COLO829 (cell line): ENCODE data around the gene MTARC2.
A peak's percentile ranks its signal among the peaks of the same experiment; 100 is the strongest.
"Not testable (repeated sequence)": the region's sequence is repeated elsewhere in the genome, so short reads cannot be mapped to it uniquely, and the experiment has no call there.

ENCODE experiments used
- DNase-seq: peaks from one replicate; pipeline ENCODE4 v3.0.0; 2012; ENCODE audit warnings: low spot score

The MTARC2 gene

DNA sequence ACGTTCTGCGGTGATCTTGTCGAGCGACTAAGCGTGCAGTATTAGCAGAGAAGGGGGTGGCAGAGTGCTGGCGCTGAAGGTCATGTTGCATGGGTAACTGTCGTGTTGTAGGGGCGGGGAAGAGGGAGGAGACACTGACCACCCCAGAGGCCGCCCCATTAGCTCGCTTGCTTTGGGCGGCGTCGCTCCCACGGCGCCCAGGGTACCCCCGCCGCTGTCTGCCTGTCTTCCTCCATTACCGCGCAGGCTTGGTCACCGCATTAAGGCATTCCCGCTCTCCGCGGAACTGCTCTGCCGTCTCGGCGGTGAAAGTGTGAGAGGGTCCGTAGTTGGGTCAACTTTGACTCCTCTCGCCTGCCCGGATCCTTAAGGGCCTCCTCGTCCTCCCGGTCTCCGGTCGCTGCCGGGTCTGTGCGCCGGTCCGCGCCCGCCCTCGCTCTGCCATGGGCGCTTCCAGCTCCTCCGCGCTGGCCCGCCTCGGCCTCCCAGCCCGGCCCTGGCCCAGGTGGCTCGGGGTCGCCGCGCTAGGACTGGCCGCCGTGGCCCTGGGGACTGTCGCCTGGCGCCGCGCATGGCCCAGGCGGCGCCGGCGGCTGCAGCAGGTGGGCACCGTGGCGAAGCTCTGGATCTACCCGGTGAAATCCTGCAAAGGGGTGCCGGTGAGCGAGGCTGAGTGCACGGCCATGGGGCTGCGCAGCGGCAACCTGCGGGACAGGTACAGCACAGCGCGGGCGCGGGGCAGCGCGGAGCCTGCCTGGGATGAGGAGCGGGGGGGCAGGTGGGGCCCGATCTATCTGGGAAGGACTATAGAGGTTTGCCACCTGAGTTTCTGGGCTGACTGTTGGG lies at the start of gene MTARC2:
Gene MTARC2, plus strand, starts transcription at position 234 of the 846 bp plus-strand sequence. Its CDS starts 210 bp downstream, at position 444.
- no peak for DNase-seq

DNA sequence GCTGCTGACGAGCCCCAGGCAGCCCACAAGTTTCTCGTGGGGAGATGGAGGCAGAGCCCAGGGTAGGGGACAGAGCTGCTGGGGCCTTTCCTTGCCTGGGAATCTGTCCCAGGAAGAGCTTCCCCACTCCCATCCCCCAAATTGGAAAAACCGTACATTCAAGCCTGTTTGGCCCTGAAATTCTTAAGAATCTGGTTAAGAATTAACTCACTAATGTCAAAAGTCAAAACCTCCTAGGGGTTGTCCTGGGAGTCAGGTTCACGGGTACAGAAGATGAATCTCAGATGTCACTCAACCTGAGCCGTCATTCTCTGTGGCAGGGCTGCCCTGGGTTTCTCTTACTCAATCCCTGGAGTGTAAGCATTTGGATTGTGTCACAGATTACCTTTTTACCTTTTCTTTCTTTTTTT lies 49.5 kb upstream of the MTARC2 start:
- DNase-seq = no peak

DNA sequence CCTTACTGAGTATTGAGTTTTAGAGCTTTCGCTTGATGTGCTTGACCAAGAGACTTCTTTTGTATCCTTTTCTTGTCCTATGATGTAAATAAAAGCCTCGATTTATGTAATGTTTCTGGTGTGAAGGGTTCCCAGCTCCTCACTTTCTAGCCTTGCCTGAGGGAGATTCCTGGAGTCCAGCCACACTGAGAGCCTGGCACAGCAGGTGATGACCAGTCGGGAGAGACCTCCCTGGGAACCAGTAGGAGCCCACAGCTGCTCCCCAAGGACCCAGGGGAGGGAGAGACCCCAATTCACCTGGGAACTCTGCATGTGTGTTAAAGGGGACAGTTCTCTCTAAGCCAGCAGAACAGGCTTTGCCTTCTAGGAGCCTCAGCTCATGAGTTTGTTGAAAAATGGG lies 49.1 kb upstream of the MTARC2 start:
- DNase-seq = no peak

DNA sequence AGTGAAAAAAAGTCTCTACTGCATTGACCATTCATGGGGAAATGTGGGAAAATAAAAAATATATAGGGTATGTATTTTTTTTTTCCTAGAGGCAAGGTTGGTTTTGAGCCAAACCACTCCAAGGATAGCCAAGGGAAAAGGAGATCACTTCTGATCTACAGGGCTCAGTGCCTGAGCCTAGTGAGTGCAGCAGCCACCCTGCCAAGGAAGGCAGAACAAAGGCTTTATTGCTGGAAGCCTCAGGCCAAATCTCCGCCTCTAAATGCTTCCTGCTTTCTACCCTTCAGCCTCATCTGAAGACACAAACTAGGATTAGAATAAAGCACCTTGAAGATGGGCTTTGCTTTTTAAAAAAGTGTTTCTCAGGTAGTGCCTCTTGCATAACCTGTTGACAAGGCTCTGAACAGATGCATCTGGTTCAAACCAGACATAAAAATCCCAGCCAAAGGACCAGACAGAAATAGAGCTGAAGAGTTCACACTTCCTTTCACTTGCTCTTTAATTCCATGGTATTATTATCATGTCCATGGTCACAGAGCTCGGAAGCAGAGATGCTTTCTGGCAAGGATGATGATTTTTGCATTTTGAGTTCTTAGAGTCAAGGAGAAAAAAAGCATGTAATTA lies 47.5 kb upstream of the MTARC2 start:
- peak; percentile 91 for DNase-seq

DNA sequence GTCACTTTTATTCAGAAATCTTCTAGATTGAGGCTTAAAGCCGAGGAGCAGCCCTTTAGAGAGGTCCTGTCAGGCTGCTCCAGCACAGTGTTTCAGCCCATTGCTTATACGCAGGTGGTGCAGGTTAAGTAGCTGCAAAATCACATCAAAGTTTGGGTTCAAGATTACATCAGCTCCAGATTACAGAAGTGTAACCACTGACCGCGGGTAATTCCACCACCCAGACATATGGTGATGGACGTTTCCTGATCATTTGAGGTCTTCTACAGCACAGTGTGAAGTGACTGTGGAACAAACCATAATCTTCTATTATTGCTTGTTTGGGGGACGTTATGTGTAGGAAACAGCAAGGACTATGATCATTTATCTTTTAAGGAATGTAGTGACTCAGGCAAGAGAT lies 46.1 kb upstream of the MTARC2 start:
- no peak for DNase-seq

DNA sequence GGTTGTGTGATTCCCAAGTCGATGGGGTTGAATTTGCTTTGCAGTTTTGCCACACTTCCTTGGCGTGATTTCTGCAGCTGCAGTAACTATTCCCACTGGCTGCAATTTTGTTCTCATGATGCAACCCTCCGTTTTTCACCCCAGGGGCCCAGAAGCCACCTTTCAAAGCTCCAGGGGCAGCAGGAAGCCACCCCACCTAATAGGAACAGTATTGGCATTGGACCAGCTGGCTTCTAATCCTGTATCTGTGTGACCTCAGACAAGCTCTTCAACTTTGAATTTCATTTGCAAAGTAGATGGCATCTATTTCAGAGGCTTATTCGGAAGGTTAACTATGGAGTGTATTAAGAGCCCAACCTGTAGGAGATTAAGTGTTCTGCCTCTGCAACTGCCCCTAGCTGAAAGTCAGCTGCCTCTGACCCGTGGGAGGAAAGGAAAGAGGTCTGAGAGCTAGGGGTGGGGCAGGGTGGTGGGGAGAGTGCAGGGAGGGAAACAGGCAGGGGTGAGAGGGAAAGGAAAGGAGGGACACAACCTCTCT lies 45.3 kb upstream of the MTARC2 start:
- DNase-seq = no peak

DNA sequence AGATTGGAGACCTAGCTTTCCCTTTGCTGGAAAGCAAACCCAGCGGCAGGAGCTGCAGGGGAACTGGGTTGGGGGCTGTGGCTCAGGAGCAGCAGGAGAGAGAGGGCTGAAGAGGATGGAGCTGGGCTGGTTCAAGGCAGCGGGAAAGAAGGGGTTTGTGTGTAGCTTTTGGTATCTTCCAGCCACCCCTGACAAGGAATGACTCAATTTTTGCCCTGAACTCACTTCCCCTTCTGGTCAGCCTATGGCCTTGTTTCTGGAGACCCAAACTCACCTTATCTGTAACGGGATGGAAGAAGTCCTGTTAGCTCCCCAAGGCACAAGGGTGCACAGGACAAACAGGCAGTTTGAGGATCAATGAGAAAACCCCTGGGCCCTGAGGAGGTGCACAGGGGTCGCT lies 44.8 kb upstream of the MTARC2 start:
- no peak for DNase-seq

DNA sequence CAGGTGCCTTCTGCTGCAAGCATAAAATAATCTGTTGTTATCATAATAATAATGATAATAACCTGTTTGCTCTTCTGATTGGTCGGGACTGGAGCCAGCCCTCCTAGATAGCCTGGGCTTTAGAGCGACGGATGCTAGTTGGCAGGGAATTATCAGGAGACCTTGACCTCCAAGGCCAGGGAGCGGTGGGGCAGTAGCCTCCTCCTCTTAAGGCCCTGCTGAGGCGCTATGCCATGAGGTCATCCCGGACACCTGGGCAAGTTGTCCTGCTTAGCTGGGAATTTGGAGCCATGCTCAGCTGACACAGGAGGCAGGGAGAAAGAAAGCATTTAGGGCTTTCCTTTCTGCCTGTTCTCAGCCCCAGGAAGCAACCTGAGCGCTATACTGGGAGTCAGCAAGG lies 42.3 kb upstream of the MTARC2 start:
- no peak for DNase-seq

DNA sequence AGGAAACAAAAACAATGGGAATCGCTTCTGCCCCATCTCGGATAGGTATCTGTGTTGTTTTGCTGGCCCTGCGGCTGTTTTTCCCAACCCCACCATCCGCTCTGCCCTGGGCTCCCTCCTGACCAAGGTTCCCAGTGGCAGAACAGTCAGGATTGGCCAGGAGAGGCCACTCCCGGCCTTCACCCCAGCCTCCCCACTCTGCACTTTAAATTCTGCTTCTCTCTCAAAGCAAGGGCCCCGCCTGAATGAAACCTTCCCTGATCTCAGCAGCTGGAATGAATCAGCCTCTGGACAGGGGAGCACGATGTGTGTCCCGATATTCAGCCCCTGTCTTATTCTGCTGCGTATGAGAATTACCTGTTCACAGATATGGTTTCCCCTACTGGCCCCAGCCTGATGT lies 41.6 kb upstream of the MTARC2 start:
- no peak for DNase-seq

DNA sequence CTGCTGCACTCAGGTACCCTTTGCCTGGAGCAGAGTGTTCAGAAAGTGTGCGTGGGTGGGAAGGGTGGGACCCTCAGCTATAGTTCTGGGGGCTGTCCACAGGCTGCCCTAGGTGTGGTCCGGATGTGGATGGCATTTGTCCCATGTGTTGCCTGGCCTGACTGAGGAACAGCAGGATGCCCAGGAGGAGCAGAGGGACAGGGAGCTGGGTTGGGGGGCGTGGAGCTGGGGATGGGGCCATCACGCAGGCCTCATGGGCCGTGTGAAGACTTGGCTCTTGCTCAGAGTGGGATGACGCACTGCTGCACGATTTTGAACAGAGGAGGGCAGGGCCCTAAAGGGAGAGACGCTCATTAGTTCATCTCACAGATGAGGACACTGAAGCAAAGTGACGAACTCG lies 41.0 kb upstream of the MTARC2 start:
- DNase-seq = no peak

DNA sequence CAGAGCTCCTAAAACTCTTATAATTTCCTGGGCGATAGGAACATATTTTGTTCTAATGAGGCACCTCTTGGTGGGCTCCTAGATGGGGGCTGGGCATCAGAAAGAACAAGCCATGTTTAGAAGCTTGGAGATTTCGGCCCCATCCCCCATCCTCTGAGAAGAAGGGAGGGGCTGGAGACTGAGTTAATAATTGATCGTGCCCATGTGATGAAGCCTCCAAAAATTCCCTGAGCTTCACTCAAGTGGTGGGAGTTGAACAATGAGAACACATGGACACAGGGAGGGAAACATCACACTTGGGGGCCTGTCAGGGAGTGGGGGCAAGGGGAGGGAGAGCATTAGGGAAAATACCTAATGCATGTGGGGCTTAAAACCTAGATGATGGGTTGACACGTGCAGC lies 39.9 kb upstream of the MTARC2 start:
- no peak for DNase-seq

DNA sequence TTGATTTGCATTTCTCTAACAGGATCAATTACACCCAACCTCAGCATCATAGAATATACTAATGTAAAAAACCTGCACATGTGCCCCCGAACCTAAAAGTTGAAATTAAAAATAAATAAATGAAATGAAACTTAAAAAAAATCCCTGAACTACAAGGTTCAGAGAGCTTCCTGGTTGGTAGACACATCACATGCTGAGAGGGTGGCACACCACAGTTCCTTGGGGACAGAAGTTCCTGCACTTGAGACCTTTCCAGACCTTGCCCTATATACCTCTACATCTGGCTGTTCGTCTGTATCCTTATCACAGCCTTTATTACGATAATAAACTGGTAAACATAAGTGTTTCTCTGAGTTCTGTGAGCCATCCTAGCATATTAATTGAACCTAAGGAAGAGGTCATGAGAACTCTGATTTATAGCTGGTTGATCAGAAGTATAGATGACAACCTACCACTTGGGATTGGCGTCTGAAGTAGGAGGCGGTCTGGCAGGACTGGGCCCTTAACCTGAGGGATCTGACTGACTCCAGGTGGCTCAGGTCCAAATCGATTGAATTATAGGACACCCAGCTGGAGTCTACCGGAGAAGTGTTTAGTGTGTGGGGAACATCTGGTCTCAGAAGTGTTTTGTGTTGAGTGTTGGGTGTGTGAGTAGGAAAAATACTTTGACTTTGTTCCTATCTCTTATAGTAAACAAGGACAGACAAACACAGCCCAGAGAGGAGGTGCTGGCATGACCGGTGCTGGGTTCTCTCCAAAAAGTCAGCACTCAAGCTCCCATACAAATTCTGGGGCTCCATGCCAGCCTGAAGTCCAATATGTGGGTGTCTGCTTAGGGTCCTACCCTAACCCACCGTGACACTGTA lies 39.0 kb upstream of the MTARC2 start:
- no peak for DNase-seq

DNA sequence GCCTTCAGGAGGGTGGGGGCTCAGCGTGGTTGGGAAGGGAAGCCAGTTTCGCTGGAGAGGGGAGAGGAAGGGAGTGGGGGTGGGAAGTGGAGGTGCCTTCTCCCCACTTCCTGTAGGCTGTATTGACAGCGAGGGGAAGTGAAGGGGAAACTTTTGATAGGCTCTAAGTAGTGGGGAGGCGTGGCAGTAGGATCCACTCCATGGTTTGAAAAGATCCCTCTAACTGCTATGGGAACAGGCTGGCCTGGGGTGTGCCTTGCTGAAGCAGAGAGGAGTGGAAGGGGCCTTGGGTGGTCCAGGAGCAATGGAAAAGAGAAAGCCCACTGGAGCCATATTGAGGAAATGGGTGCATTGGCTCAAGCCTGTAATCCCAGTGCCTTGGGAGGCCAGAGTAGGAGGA lies 37.8 kb upstream of the MTARC2 start:
- no peak for DNase-seq

DNA sequence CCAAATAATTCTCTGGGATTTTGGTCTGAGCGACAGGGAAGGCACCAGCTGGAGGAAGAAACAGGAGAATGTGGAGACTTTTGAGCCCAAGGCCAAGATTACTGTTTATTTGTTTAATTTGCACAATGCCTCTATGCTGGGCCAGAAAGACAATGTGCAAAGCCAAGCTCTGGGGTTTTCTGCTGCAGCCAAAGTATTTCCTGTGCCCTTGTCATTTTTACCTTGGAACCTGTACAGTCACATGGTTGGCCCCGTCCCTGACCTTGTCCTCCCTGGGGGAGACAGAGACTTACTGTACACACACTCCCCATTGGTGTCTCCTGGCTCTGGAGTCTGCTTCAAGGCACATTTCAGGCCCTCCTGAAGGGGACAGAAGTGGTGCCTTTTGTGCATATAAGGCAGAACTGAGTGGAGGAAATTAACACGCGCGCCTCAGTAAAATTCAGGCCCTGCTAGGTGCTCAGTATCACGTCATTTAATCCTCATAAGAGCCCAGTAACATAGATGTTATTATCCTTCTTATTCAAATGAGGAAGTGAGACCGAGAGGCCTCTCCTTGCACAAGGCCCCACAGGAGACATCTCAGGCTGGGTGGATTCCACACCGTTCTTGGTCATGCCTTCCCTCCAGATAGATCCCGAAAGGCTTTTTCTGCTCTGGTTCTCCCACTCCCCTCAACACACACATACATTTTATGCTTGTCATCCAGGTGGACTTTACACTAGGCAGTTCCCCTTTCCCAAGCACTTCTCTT lies 36.9 kb upstream of the MTARC2 start:
- DNase-seq = no peak

DNA sequence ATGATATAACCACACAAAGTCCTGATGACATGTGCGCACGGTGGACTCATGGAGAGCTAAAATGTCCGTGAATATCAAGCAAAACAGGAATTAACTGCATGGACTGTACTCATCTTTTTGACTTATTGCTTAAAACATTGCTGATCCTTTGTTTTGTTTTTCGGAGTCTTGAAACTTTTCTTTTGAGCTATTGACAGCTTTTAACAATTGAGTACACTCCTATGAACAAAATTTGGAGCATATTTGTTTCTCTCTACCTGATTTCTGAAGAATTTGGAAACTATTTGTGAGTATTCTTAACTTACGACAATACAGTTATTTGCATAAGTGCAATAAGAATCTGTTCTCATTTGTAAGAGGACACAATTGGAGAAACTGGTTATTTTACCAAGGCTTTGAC lies 32.1 kb upstream of the MTARC2 start:
- not testable (repeated sequence) for DNase-seq

DNA sequence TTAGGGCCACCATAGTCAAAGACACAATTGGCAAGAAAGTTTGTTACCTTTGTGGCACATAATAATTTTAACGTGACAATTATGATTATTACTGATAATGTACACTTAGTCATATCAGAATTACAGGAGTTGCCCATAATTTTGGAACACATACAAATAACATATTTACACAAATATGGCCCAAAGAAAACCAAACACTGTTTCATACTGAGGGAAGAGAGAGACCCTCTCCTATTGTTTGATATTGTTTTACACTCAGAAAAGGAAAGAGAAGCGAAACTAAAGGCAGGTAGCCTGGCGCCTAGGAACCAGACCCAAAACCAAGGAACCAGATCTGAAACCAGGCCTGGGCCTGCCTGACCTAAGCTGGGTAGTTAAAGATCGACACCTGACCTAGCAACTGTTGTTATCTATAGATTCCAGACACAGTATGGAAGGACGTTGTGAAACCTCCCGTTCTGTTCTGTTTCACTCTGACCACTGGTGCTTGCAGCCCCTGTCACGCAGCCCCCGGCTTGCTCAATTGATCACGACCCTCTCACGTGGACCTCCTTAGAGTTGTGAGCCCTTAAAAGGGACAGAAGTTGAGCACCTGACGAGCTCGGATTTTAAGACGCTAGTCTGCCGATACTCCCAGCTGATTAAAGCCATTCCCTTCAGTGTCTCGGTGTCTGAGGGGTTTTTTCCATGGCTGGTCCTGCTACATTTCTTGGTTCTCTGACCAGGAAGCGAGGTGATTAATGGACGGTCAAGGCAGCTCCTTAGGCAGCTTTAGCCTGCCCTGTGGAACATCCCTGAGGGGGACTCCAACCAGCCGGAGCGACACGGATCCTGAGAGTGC lies 30.1 kb upstream of the MTARC2 start:
- no peak for DNase-seq

DNA sequence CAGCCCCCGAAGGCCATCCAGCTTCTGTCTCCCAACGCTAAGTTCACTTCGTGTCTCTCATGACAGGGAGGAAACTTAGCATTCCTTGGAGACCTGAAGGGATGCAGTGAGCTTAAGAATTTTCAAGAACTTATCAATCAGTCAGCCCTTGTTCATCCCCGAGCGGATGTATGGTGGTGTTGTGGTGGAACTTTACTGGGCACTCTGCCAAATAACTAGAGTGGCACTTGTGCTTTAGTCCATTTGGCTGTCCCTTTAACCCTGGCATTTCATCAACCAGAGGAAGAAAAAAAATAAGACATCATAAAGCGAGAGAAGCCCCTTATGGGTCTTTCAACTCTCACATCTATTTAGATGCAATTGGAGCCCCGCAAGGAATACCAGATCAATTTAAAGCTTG lies 26.9 kb upstream of the MTARC2 start:
- not testable (repeated sequence) for DNase-seq

DNA sequence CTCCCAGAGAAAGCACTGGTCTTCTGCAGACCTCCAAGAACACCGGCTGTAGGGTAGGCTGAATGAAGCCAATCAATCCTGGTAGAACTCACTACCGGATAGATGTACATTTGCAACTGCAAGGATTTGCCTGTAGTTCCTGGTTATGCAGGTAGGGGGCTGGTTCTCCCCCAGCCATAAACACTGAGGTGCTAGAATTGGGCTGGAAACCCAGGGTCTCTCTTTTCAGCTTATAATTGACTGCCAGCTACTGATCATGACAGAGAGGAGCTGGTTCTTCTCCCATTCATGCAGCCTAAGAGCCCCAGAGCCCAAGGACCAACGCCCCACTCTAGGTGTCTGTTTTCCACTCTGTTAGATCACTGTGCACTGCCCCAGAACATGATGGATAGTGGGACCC lies 21.5 kb upstream of the MTARC2 start:
- no peak for DNase-seq

DNA sequence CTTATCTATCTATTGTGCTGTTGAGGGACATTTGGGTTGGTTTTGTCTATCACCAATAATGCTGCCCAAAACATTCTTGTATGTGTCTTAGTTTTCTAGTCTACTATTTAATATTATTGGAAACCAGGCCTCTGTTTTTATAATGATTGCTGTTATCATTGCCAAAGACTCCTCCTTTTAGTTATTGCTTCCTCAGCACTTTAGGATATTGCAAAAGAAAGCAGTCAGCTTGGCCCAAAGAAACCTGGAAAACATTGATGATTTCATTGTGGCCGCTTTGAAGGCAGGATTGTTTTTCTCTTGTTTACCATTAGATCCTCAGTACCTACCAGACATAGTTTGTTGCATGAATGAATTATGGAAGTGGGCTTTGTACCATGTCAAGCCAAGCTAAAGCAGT lies 20.6 kb upstream of the MTARC2 start:
- DNase-seq = no peak

DNA sequence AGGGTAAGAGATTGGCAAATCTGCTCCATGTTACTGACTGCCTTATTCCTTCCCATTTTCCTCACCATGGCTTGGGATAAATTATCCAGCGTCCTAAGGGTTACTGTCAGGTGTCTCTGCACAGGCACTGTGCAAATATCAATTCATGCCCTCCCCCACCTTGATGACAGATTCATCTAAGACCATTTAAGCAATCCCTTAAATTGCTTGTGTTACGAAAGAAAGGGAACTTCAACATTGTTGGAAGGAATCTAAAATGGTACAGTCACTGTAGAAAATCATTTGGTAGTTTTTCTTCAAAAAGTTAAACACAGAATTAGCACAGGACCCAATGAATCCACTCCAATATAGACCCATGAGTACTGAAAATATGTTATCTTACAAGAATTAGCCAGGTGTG lies 17.6 kb upstream of the MTARC2 start:
- DNase-seq = no peak

DNA sequence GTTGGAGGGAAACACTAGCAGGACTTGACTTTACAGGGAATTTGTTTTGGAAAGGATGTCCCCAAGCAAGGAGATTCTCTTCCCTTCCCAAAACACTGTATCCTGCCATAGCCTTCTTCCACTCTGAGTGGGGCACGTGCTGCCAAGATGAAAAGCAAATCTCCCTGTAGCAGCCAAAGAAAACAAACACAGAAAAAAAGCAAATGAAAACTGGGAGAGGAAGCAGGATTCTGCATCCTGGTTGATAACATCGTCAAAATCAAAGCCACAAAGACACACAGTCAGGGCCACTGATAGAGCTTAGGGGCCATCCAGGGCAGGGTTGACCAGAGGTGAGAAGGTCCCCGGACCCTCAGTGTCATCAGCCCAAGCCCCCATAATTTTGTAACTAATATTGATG lies 16.0 kb upstream of the MTARC2 start:
- DNase-seq = no peak
